Measurements from ENCODE around the gene CLN5. TPM values are rescaled to one million over a fixed set of nuclear protein-coding genes. Genes with fewer than 3 reads are reported as not detected.

CLN5 gene
- total RNA-seq, 3 donors from 2014 or later: 25.5 to 33.5 (median 26.3) TPM

DNA sequence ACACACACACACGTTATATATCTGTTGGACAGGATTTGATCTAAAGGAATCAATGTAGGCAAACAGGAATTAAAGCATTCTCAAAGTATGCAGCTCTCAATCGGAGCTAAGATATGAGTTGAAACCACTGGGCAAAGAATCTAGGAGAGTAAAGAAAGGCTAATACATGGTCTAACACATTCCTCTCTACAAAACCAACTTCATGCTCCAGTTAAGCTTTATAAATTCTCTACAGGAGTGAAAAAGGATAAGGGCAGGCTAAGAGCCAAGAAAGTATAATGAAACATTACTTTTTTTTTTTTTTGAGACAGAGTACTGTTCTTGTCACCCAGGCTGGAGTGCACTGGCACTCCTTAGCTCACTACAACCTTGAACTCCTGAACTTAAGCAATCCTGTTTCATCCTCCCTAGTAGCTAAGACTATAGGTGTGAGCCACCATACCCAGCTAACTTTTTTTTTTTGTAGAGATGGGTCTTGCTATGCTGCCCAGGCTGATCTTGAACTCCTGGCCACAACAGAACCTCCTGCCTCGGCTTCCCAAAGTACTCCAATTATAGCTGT, 24.5 kb downstream of the CLN5 start:
- H3K9me3 ChIP-seq: no peaks in the 10 kb centered on the region
- ATAC-seq (peak; percentile 67), DNase-seq (no peak)
- H3K4me1 ChIP-seq (ENCODE audit: low read depth): peaks cover 36% of the 10 kb centered on the region
- intact Hi-C loops (cut with DNase I, micrococcal nuclease): no loop called here
- TF ChIP-seq, protein P1, sequence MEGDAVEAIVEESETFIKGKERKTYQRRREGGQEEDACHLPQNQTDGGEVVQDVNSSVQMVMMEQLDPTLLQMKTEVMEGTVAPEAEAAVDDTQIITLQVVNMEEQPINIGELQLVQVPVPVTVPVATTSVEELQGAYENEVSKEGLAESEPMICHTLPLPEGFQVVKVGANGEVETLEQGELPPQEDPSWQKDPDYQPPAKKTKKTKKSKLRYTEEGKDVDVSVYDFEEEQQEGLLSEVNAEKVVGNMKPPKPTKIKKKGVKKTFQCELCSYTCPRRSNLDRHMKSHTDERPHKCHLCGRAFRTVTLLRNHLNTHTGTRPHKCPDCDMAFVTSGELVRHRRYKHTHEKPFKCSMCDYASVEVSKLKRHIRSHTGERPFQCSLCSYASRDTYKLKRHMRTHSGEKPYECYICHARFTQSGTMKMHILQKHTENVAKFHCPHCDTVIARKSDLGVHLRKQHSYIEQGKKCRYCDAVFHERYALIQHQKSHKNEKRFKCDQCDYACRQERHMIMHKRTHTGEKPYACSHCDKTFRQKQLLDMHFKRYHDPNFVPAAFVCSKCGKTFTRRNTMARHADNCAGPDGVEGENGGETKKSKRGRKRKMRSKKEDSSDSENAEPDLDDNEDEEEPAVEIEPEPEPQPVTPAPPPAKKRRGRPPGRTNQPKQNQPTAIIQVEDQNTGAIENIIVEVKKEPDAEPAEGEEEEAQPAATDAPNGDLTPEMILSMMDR (IDR thresholded peaks at IDR 0.05): no peak
- no peak overlapping the region for H3K4me3 ChIP-seq
- no peaks in the 10 kb centered on the region for H3K36me3 ChIP-seq (ENCODE audit: low read depth)

GRCh38 chr13:77016888-77017623, 25.2 kb downstream of the CLN5 start:
- peaks cover 38% of the 10 kb centered on the region for H3K4me1 ChIP-seq (ENCODE audit: low read depth)
- ATAC-seq: no peak
- intact Hi-C loops (cut with DNase I, micrococcal nuclease): no loop called here

GRCh38 chr13:77019756-77020155, 27.9 kb downstream of the CLN5 start:
- intact Hi-C loops (cut with DNase I, micrococcal nuclease): no loop called here
- H3K36me3 ChIP-seq (ENCODE audit: low read depth): no peaks in the 10 kb centered on the region
- ATAC-seq: peak; percentile 78
- no peaks in the 10 kb centered on the region for H3K9me3 ChIP-seq
- TF ChIP-seq, protein P1 (IDR thresholded peaks at IDR 0.05): no peak
- DNase-seq: no peak
- H3K4me1 ChIP-seq (ENCODE audit: low read depth): peaks cover 57% of the 10 kb centered on the region
- H3K4me3 ChIP-seq: no peak overlapping the region

More at GRCh38 chr13:77016888-77017623, 25.2 kb downstream of the CLN5 start:
- TF ChIP-seq, protein P1 (IDR thresholded peaks at IDR 0.05): no peak
- H3K9me3 ChIP-seq: no peaks in the 10 kb centered on the region
- H3K4me3 ChIP-seq: no peak overlapping the region
- no peaks in the 10 kb centered on the region for H3K36me3 ChIP-seq (ENCODE audit: low read depth)
- no peak for DNase-seq

- Histone ChIP-seq H3K4me3 (no peak overlapping the region), H3K9me3 (no peaks in the 10 kb centered on the region), H3K4me1 (ENCODE audit: low read depth) (peaks cover 56% of the 10 kb centered on the region), H3K36me3 (ENCODE audit: low read depth) (no peaks in the 10 kb centered on the region)
- intact Hi-C loops (cut with DNase I, micrococcal nuclease): no loop called here
- no peak for ATAC-seq
- DNase-seq: no peak
- TF ChIP-seq, protein P1 (IDR thresholded peaks at IDR 0.05): no peak
These were observed 30.5 kb downstream of the CLN5 start for GRCh38 chr13:77022341-77022740.

GRCh38 chr13:77026255-77026860, 34.5 kb downstream of the CLN5 start:
- ATAC-seq: peak; percentile 88
- peak; percentile 95 to 96 (median 95) for DNase-seq
- H3K4me1 ChIP-seq (ENCODE audit: low read depth): peaks cover 27% of the 10 kb centered on the region

More at GRCh38 chr13:77026255-77026860, 34.5 kb downstream of the CLN5 start:
- Histone ChIP-seq H3K4me3 (peak overlapping the region; percentile 86), H3K9me3 (no peaks in the 10 kb centered on the region), H3K36me3 (ENCODE audit: low read depth) (no peaks in the 10 kb centered on the region)
- intact Hi-C loops (cut with DNase I, micrococcal nuclease): no loop called here
- TF ChIP-seq, protein P1 (IDR thresholded peaks at IDR 0.05): no peak
